GM04503 (cell line): Measurements from ENCODE around the gene ZDHHC20.

Experiments
- DNase-seq: peaks from one replicate; pipeline ENCODE4 v3.0.0-alpha.2; 2012; ENCODE audit warnings: low read depth

The ZDHHC20 gene

DNA sequence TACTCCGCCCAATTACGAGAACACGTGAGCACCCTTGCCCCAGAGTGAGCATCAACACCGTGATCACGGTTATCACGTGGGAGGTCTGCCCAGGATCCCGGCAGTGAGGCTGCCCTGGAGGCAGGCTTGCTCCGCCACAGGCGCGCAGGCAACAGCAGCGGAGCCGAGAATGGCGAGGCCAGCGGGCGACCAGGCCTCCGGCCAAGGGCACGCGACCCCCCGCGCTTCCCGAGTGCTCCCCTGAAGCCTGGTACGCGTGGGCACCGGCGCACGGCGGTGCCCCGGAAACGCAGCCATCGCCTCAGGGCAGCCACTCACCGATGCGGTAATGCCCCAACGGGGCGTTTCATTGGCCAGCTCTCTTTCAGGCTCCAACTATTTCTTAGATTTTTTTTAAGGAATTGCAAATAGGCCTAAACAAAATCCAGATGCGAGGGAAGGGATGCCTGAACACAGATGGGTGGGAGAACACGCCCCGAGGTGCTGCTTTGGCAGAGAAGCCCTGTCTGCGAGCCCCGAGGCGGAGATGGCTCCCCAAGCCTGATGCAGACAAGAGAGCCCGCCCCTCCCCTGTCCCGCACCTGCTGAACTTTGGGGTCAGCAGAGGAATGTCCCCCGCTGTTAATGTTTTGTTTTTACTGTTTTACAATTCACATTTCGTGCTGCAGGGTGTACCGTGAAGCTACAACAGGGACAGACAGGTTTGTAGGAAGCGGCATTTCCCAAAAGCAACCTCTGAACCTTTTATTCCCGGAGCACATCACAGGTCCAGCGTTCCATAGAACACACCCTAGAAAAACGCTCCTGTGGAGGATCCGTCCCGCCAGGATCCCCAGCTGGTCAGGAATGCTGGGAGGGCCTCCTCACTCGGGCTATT lies 132.7 kb downstream of the ZDHHC20 start:
- DNase-seq, result peak; percentile 22

DNA sequence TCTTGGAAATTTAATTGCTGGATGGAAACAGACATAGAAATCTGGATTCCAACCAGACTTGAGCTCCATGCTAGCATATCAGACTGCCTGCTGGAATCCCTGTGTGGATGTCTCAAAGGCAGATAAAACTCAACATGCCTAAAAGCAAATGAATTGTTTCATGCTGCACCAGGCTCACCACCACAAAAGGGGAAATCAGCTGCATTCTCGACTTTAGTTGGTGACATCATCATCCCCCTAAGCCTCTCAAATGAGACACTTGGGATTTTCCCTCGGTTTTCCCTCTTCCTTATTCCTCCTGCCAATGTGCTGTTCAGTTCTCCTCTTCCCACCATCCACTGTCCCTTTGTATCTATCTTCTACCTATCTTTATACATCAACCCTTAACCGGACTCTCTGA lies 134.3 kb downstream of the ZDHHC20 start:
- no peak for DNase-seq

DNA sequence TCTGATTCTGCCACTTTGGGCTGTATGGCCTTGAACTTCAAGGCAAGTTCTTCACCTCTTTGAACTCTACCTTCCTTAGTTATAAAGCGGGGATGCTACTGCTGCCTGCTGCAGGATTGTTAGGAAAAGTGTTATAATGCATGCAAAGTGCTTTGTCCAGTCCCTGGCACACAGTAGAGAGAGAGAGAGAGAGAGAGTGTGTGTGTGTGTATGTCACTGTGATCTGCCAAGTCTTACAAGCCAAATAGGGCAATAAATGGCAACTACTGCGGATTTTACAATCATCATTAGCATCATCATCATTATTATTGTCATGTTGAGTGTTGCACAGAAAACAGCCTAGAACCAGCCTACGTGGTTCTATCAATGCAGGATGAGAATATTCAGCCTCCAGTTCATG lies 136.1 kb downstream of the ZDHHC20 start:
- DNase-seq, result no peak
